Activated T-cell treated with anti-CD3 and anti-CD28 coated beads for 4 hours (primary cell): ENCODE data around the gene EVC.

Source experiments
- DNase-seq: peaks from one replicate; pipeline ENCODE4 v3.0.0-alpha.2; 2020

The EVC gene

GRCh38 chr4:5758741-5759140 is 47.7 kb downstream of the EVC start:
- DNase-seq, result peak; percentile 9

GRCh38 chr4:5759236-5760075 is 48.5 kb downstream of the EVC start:
- no peak for DNase-seq

DNA sequence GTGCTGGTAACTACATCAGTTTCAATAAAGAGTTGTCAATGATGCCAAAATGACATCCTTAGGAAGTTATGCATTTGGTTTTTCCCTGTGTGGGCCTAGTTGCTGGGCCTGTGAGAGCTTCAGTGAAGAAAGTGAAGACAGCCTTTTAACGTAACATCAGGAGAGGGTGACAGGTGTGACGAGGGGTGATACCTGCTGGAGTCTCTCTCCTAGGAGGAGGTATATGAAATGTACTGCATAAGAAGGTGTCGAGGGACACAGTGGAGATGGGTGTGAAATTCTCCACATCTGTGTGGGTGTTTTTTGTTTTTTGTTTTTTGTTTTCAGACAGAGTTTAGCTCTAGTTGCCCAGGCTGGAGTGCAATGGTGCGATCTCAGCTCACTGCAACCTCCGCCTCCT is 49.2 kb downstream of the EVC start:
- no peak for DNase-seq

- DNase-seq, result no peak
Observed at GRCh38 chr4:5760936-5761480, 50.0 kb downstream of the EVC start.

GRCh38 chr4:5770051-5770450 is 59.0 kb downstream of the EVC start:
- no peak for DNase-seq

- no peak for DNase-seq
Observed at GRCh38 chr4:5772528-5773270, 61.7 kb downstream of the EVC start.

GRCh38 chr4:5773271-5773555 is 62.2 kb downstream of the EVC start:
- no peak for DNase-seq

- DNase-seq, result no peak
Observed at GRCh38 chr4:5774416-5775036, 63.5 kb downstream of the EVC start.

- no peak for DNase-seq
Observed at GRCh38 chr4:5776510-5776909, 65.5 kb downstream of the EVC start.

- no peak for DNase-seq
Observed at GRCh38 chr4:5780831-5781480, 70.0 kb downstream of the EVC start.

DNA sequence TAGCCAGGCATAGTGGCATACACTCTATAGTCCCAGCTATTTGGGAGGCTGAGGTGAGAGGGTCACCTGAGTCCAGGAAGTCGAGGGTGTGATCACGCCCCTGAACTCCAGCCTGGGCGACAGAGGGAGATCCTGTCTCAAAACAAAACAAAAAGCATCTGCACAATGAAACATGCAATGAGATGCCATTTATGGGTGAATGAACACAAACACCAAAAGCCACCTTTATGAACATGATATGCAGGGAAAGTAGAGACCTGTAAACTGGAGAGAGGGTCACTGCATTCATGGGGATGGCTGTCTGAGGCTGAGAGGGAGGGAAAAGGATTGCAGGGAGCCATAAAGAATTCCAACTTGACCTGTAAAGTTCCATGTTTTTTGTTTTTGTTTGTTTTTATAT is 70.7 kb downstream of the EVC start:
- no peak for DNase-seq

- DNase-seq, result no peak
Observed at GRCh38 chr4:5782829-5783476, 72.0 kb downstream of the EVC start.

DNA sequence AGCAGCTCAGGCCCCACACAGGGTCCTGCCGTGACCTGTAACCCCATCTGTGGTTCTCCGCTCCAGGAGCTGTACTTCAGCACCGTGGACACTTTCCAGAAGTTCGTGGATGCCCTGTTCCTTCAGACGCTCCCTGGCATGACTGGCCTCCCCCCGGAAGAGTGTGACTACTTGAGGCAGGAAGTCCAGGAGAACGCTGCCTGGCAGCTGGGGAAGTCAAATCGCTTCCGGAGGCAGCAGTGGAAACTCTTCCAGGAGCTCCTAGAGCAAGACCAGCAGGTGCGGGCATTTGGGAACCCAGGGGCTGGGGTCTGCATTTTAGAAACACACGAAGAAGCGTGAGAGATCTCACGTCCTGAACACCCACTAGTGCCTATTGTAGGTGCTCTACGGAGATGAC is 72.5 kb downstream of the EVC start:
- no peak for DNase-seq

GRCh38 chr4:5784021-5784420 is 73.0 kb downstream of the EVC start:
- no peak for DNase-seq

DNA sequence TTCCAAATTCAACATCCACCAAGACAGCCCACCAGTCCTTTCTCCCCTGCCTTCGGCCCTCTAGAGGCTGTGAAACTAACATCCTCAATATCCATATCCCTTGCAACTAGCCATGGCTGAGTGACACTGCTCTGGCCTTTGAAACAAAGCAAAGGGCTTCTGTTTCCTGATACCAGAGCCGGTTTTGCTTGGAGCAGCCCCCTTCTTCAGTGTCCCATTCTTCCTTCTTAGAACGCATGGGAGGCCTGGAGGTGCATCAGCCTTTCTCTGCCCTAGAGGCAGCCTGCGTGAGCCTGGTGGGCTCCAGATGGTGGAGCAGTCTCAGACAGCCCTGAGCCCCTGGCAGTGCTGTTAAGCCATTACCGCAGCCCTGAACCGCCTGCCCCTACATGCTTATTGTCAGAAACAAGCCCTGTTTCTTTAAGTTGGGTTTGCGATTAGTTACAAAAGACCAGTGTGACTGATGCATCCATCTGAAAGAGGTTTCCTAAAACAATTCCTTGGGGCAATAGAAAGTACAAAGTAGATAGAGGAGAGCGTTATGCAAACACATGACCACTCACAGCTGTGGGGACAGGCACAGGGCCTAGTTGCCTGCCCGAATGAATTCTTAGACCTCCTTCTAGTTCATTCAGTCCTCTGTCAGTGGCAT is 74.1 kb downstream of the EVC start:
- DNase-seq, result no peak

GRCh38 chr4:5785806-5786680 is 75.0 kb downstream of the EVC start:
- DNase-seq, result no peak

DNA sequence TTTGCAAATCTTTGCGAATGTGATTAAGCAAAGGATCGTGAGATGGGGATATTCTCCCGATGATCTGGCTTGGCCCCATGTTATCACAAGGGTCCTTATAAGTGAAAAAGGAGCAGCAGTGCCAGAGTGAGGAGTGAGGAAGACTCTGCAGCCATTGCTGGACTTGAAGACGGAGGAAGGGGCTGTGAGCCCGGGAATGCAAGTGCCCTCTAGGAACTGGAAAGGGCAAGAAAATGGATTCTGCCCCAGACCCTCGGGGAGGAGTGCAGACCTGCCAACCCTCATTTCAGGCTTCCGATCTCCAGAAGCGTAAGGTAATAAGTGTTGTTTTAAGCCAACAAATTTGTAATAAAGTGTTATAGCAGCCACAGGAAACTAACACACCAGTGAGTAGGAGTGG is 76.3 kb downstream of the EVC start:
- no peak for DNase-seq

DNA sequence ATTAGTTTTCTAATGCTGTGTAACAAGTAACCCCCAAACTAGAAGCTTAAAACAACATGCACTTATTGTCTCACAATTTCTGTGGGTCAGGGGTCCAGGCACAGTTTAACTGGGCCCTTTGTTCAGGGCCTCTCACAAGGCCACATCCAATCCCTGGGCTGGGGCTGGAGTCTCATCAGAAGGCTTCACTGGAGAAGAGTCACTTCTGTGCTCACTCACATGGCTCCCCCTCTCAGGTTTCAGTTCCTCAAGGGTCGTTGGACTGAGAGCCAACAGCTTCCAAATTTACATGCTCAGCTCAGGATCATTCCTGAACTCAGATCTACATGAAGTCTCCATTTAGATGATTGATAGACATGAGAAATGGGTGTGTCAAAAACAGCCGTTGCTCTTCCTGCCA is 77.1 kb downstream of the EVC start:
- DNase-seq, result no peak

- DNase-seq, result no peak
Observed at GRCh38 chr4:5789141-5789540, 78.1 kb downstream of the EVC start.

GRCh38 chr4:5790546-5790857 is 79.5 kb downstream of the EVC start:
- DNase-seq, result no peak

- no peak for DNase-seq
Observed at GRCh38 chr4:5791654-5792053, 80.7 kb downstream of the EVC start.
